ENCODE measurements around the gene AHCY.

GRCh38 chr20:34268145-34268544 is 35.0 kb downstream of the AHCY start:
- TF ChIP-seq CTCF (IDR thresholded peaks at IDR 0.05) (no peak), POLR2AphosphoS5 (IDR thresholded peaks at IDR 0.05) (no peak)
